H1 (cell line): ENCODE data around the gene NECAB3. TPM values are rescaled to one million over a fixed set of nuclear protein-coding genes. Genes with fewer than 3 reads are reported as not detected.
A peak's percentile ranks its signal among the peaks of the same experiment; 100 is the strongest.

Source experiments
- CTCF ChIA-PET: fragments of 300-600 bp; sonication (Branson Sonifier 250); formaldehyde crosslinking; loops from one replicate; lab custom pipeline; 2021; ENCODE audit not compliant: partially characterized antibody; lab: Charles Lee
- POLR2A ChIA-PET: fragments of 300-600 bp; sonication (Branson Sonifier 250); formaldehyde crosslinking; loops from one replicate; lab custom pipeline; 2021; ENCODE audit warnings: inconsistent platforms; ENCODE audit not compliant: partially characterized antibody; lab: Charles Lee
- DNase-seq, 2 experiments: peaks; one replicate each; pipeline versions ENCODE4 v3.0.0 to v3.0.0-alpha.2; 2010 to 2022; ENCODE audit warnings: low spot score in 2 of 2, low read depth in 1 of 2, mixed read lengths in 1 of 2
- FAIRE-seq: peaks from 2 replicates; lab custom pipeline; 2011; peaks lifted over from hg19 to GRCh38; lab: Jason Lieb, UNC
- H2AFZ ChIP-seq: 2 replicates; pipeline ENCODE4 v1.8.1; 2012; ENCODE audit warnings: low read length, inconsistent platforms
- H2AK5ac ChIP-seq: 2 replicates; pipeline ENCODE4 v1.6.1; 2013; ENCODE audit warnings: low read depth, low read length
- H2BK120ac ChIP-seq: replicated peaks from 2 replicates; pipeline ENCODE3; 2013; ENCODE audit warnings: low read depth, low read length, inconsistent platforms
- H2BK12ac ChIP-seq: 2 replicates; pipeline ENCODE4 v1.6.1; 2013; ENCODE audit warnings: low read depth, low read length
- H2BK15ac ChIP-seq: 2 replicates; pipeline ENCODE4 v1.6.1; 2013; ENCODE audit warnings: low read length
- H2BK20ac ChIP-seq: 2 replicates; pipeline ENCODE4 v1.6.1; 2013; ENCODE audit warnings: low read length
- H2BK5ac ChIP-seq: 2 replicates; pipeline ENCODE4 v1.6.1; 2013; ENCODE audit warnings: low read depth, low read length
- H3K14ac ChIP-seq: 2 replicates; pipeline ENCODE4 v1.6.1; 2013; ENCODE audit warnings: inconsistent platforms; ENCODE audit not compliant: insufficient read length
- H3K18ac ChIP-seq: 2 replicates; pipeline ENCODE4 v1.6.1; 2013; ENCODE audit warnings: low read length; ENCODE audit errors: extremely low read depth
- H3K23ac ChIP-seq: 2 replicates; pipeline ENCODE4 v1.6.1; 2013; ENCODE audit warnings: inconsistent platforms; ENCODE audit not compliant: insufficient read length
- H3K23me2 ChIP-seq: 2 replicates; pipeline ENCODE4 v1.6.1; 2013; ENCODE audit warnings: low read depth, low read length
- H3K27ac ChIP-seq: 2 replicates; pipeline ENCODE4 v1.6.1; 2011; ENCODE audit warnings: low read depth, low read length, inconsistent platforms
- H3K27me3 ChIP-seq, 4 experiments: replicated peaks in 1 of 4; 1 replicate in 1 of 4; 2 replicates in 3 of 4; pipeline versions ENCODE4 v1.6.1 to v1.8.1; 2011 to 2013; ENCODE audit warnings: low read length in 3 of 4, mild to moderate bottlenecking in 3 of 4, inconsistent platforms in 2 of 4, mixed read lengths in 2 of 4, moderate library complexity in 1 of 4; ENCODE audit not compliant: control insufficient read depth in 3 of 4, insufficient read depth in 3 of 4; ENCODE audit errors: extremely low read depth in 1 of 4
- H3K36me3 ChIP-seq, 4 experiments: 2 replicates each; pipeline versions ENCODE4 v1.6.1 to v1.8.1; 2011 to 2013; ENCODE audit warnings: mild to moderate bottlenecking in 4 of 4, low read length in 3 of 4, moderate library complexity in 2 of 4, control low read depth in 1 of 4, inconsistent platforms in 1 of 4; ENCODE audit not compliant: insufficient read depth in 4 of 4, control insufficient read depth in 2 of 4
- H3K4ac ChIP-seq: replicated peaks from 2 replicates; pipeline ENCODE3; 2013; ENCODE audit warnings: low read length, low read depth, mixed read lengths, inconsistent platforms; ENCODE audit not compliant: insufficient read length
- H3K4me1 ChIP-seq, 4 experiments: replicated peaks in 1 of 4; 1 replicate in 1 of 4; 2 replicates in 3 of 4; pipeline versions ENCODE4 v1.6.1 to v1.8.1; 2011 to 2013; ENCODE audit warnings: low read length in 3 of 4, inconsistent platforms in 2 of 4, mixed read lengths in 1 of 4; ENCODE audit not compliant: insufficient read depth in 4 of 4, control insufficient read depth in 3 of 4
- H3K4me2 ChIP-seq, 2 experiments: 2 replicates each; pipeline versions ENCODE4 v1.6.1 to v1.8.1; 2011 to 2013; ENCODE audit warnings: low read depth in 2 of 2, low read length in 2 of 2, control low read depth in 1 of 2, inconsistent platforms in 1 of 2, mild to moderate bottlenecking in 1 of 2; ENCODE audit not compliant: insufficient read depth in 1 of 2
- H3K4me3 ChIP-seq, 4 experiments: fragments of 200-600, 300-600 bp in 1 of 4; sonication (generic), shearing (Covaris generic), sonication (Bioruptor Twin) in 1 of 4; 2 replicates each; pipeline versions ENCODE4 v1.5.1 to v1.8.1; 2011 to 2016; ENCODE audit warnings: low read length in 4 of 4, low read depth in 3 of 4, control low read depth in 2 of 4, inconsistent platforms in 2 of 4, mild to moderate bottlenecking in 2 of 4, mixed read lengths in 1 of 4, moderate library complexity in 1 of 4; ENCODE audit not compliant: insufficient read depth in 2 of 4; ENCODE audit errors: extremely low read depth in 1 of 4
- H3K56ac ChIP-seq: replicated peaks from 2 replicates; pipeline ENCODE3; 2013; ENCODE audit warnings: low read depth, mild to moderate bottlenecking, mixed read lengths, low read length, inconsistent platforms; ENCODE audit not compliant: insufficient read length
- H3K79me1 ChIP-seq: 2 replicates; pipeline ENCODE4 v1.6.1; 2013; ENCODE audit warnings: low read depth, low read length, control low read depth
- H3K79me2 ChIP-seq, 2 experiments: 2 replicates each; pipeline versions ENCODE4 v1.6.1 to v1.8.1; 2012 to 2013; ENCODE audit warnings: low read length in 2 of 2, mild to moderate bottlenecking in 2 of 2, inconsistent platforms in 1 of 2; ENCODE audit not compliant: insufficient read depth in 2 of 2, control insufficient read depth in 1 of 2
- H3K9ac ChIP-seq, 4 experiments: replicated peaks in 1 of 4; 1 replicate in 1 of 4; 2 replicates in 3 of 4; pipeline versions ENCODE4 v1.6.1 to v1.8.1; 2011 to 2013; ENCODE audit warnings: low read depth in 3 of 4, low read length in 3 of 4, control low read depth in 2 of 4, mild to moderate bottlenecking in 2 of 4, moderate library complexity in 2 of 4, inconsistent platforms in 1 of 4; ENCODE audit errors: extremely low read depth in 1 of 4
- H3K9me3 ChIP-seq, 2 experiments: 2 replicates each; pipeline versions ENCODE4 v1.6.1 to v1.8.1; 2012 to 2013; ENCODE audit warnings: mild to moderate bottlenecking in 2 of 2, moderate library complexity in 2 of 2, control low read depth in 1 of 2, inconsistent platforms in 1 of 2, low read depth in 1 of 2, low read length in 1 of 2, mixed read lengths in 1 of 2; ENCODE audit not compliant: insufficient read depth in 2 of 2
- H4K20me1 ChIP-seq, 2 experiments: replicated peaks in 1 of 2; 2 replicates each; pipeline versions ENCODE3 to v1.8.1; 2011 to 2013; ENCODE audit warnings: inconsistent platforms in 2 of 2, low read length in 2 of 2, mild to moderate bottlenecking in 1 of 2; ENCODE audit not compliant: insufficient read depth in 2 of 2, control insufficient read depth in 1 of 2
- H4K5ac ChIP-seq: 2 replicates; pipeline ENCODE4 v1.6.1; 2013; ENCODE audit warnings: low read length, low read depth, mixed read lengths, inconsistent platforms; ENCODE audit not compliant: insufficient read length
- H4K8ac ChIP-seq: 2 replicates; pipeline ENCODE4 v1.8.0; 2013; ENCODE audit warnings: mild to moderate bottlenecking, moderate library complexity, low read length, inconsistent platforms; ENCODE audit not compliant: insufficient read depth; ENCODE audit errors: extremely low read depth
- H4K91ac ChIP-seq: replicated peaks from 2 replicates; pipeline ENCODE3; 2013; ENCODE audit warnings: low read length, mixed read lengths, inconsistent platforms; ENCODE audit not compliant: insufficient read length
- BACH1 ChIP-seq: IDR thresholded peaks from 2 replicates; pipeline ENCODE4 v1.6.1; 2012; ENCODE audit warnings: low read length, improper control_type of control experiment
- GTF2F1 ChIP-seq: IDR thresholded peaks from 2 replicates; pipeline ENCODE4 v1.6.1; 2012; ENCODE audit warnings: low read depth, low read length, improper control_type of control experiment, borderline replicate concordance
- TAF7 ChIP-seq: optimal IDR thresholded peaks from 2 replicates; pipeline ENCODE3; 2011; ENCODE audit warnings: low read depth, mild to moderate bottlenecking, inconsistent platforms, low read length, moderate library complexity, borderline replicate concordance
- WGBS, 2 experiments: shearing (Covaris generic) in 1 of 2; methylation state at CpG; one replicate each; pipeline versions ENCODE4 v1.1.6 to v1.1.7; 2013 to 2015; ENCODE audit warnings: low lambda C conversion rate in 2 of 2, mixed read lengths in 2 of 2, inconsistent platforms in 1 of 2, low coverage in 1 of 2, missing lambda C conversion rate in 1 of 2; ENCODE audit not compliant: insufficient replicate concordance in 2 of 2, insufficient coverage in 1 of 2, insufficient read length in 1 of 2; ENCODE audit errors: extremely low coverage in 1 of 2, missing lambda C conversion rate in 1 of 2; 5-methylcytosine and 5-hydroxymethylcytosine counted together
- polyA plus RNA-seq, 7 experiments: library from polyadenylated mRNA; depleted of rRNA in 3 of 7; stranded (reverse) in 5 of 7; unstranded in 2 of 7; fragments of >200 nt in 5 of 7; fragments of 200-250 nt in 2 of 7; gene quantifications; 1 replicate in 5 of 7; 2 replicates in 1 of 7; 4 replicates in 1 of 7; pipeline versions ENCODE4 v1.2.1 to v1.2.3, GENCODE V29; 2011 to 2013; ENCODE audit warnings: missing spikeins in 2 of 7, mixed read lengths in 2 of 7
- total RNA-seq: library from RNA; stranded (reverse); fragmentation: NEBNext Ultra II Directional; extraction: Animal tissue kit (Norgen Biotek cat#: 25700); gene quantifications from 2 replicates; pipeline ENCODE4 v1.2.1, GENCODE V29; 2021

Gene NECAB3
- total and polyA plus RNA-seq, 2 of the 8 experiments (the other 6 are each of a cell fraction or from before 2014, with no cell fraction given) = 20.5 to 46.2 TPM

DNA sequence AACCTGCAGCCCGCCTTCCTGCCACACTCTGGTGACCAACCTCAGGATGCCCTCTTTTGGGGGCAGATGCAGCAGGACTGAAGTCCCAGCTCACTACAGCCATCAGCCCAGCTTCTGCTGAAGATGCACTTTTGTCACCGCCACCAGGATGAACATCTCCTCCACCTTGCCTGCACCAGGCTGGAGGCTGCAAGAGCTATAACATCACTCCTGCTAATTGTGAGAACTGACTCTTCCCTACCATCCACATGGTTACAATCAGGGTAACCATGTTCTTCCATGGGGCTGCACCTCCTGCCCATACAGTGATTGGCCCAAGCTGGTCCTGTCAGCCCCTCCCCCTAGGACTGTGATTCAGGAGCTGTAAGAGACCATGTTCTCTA, 9.5 kb downstream of the NECAB3 start:
- peak overlapping the region; percentile 65 for H3K4ac ChIP-seq
- no peaks in the 10 kb centered on the region for H3K79me2 ChIP-seq
- peaks cover 0 to 5% of the 10 kb centered on the region in 2 experiments; a peak in 1 of 4 replicates for H3K9me3 ChIP-seq
- no peak overlapping the region for H3K9ac ChIP-seq
- TF ChIP-seq BACH1 (no peak), GTF2F1 (no peak), TAF7 (no peak)
- TF ChIP-seq, all 59 proteins: peak for 0
- H4K20me1 ChIP-seq = peaks cover 0 to 15% of the 10 kb centered on the region in 2 experiments
- no peak for FAIRE-seq
- H3K79me1 ChIP-seq = no peaks in the 10 kb centered on the region; the same call in 1 of the 2 replicates
- peaks cover 2 to 11% (median 6%) of the 10 kb centered on the region in 4 experiments; a peak in 2 of 8 replicates for H3K36me3 ChIP-seq
- no peak overlapping the region for H3K14ac ChIP-seq
- H4K91ac ChIP-seq = peak overlapping the region; percentile 75
- H3K27ac ChIP-seq = no peak overlapping the region
- no peak overlapping the region for H3K23ac ChIP-seq
- peak overlapping the region; percentile 55; the same call in 1 of the 2 replicates for H3K18ac ChIP-seq
- H3K56ac ChIP-seq = no peak overlapping the region
- H2BK120ac ChIP-seq = no peak overlapping the region
- peak overlapping the region; percentile 12; the same call in 1 of the 2 replicates for H4K8ac ChIP-seq
- peak overlapping the region; percentile 17; the same call in 1 of the 2 replicates for H2AK5ac ChIP-seq
- no peak overlapping the region for H4K5ac ChIP-seq
- peak overlapping the region; percentile 73; the same call in 1 of the 2 replicates for H2BK5ac ChIP-seq
- H3K4me1 ChIP-seq = peaks cover 0 to 18% (median 11%) of the 10 kb centered on the region in 4 experiments; a peak in 4 of 7 replicates
- DNase-seq = no peak
- H2BK20ac ChIP-seq = no peak overlapping the region
- ChIA-PET CTCF (interaction anchor here (0.7 to 3.9 kb wide), 10 partner anchors 9 to 207 kb away, joined by 3 to 22 read pairs (median 4); partner anchors contain the start of gene NECAB3), POLR2A (interaction anchor here (0.6 to 17.9 kb wide), 9 partner anchors 10 to 205 kb away, joined by 3 to 245 read pairs (median 3); partner anchors contain the start of genes NECAB3 and ZNF341)
- H2BK12ac ChIP-seq = peak overlapping the region; percentile 84; the same call in 1 of the 2 replicates
- H2AFZ ChIP-seq = no peak overlapping the region
- WGBS, 2 experiments = 88% methylated on average over 2 of the region's 2 CpGs; no CpG with 5 or more reads in 1 of the 2 experiments
- peaks cover 25% of the 10 kb centered on the region; the same call in 1 of the 2 replicates for H3K23me2 ChIP-seq
- peaks cover 0 to 10% (median 3%) of the 10 kb centered on the region in 4 experiments; a peak in 3 of 7 replicates for H3K27me3 ChIP-seq
- no peak overlapping the region; the same call in 1 of the 2 replicates for H2BK15ac ChIP-seq
- H3K4me3 ChIP-seq = no peak overlapping the region
- H3K4me2 ChIP-seq = peak overlapping the region in 1 of 2 experiments; percentile 67; a peak in 1 of 4 replicates
